ENCODE data around the gene CCDC185.

CCDC185 gene

GRCh38 chr1:223430236-223430635 is 37.0 kb downstream of the CCDC185 start:
- DNase-seq (ENCODE audit: low spot score): no peak

- no peak for DNase-seq (ENCODE audit: low spot score)
Measured at GRCh38 chr1:223437151-223437550, 43.9 kb downstream of the CCDC185 start.

- DNase-seq (ENCODE audit: low spot score): no peak
Measured at GRCh38 chr1:223443397-223443796, 50.2 kb downstream of the CCDC185 start.

- DNase-seq (ENCODE audit: low spot score): no peak
Measured at GRCh38 chr1:223444411-223444810, 51.2 kb downstream of the CCDC185 start.
